Loucy (cell line): ENCODE measurements around the gene DEFB118.

Source experiments
- H2AFZ ChIP-seq: fragments of 200-600 bp; sonication (generic); 2 replicates; pipeline ENCODE4 v1.6.0; 2016; ENCODE audit warnings: antibody characterized with exemption, mild to moderate bottlenecking, low read length, moderate library complexity
- H3F3A ChIP-seq: fragments of 200-600 bp; 2 replicates; pipeline ENCODE4 v1.6.0; 2016; ENCODE audit warnings: antibody characterized with exemption, low read depth, mild to moderate bottlenecking
- H3K27me3 ChIP-seq: fragments of 200-600 bp; sonication (generic); 2 replicates; pipeline ENCODE4 v1.6.1; 2014; ENCODE audit warnings: low read length, mild to moderate bottlenecking; ENCODE audit not compliant: insufficient read depth, poor library complexity, severe bottlenecking
- H3K36me3 ChIP-seq: fragments of 200-600 bp; sonication (generic); 2 replicates; pipeline ENCODE4 v1.6.1; 2016; ENCODE audit warnings: low read length; ENCODE audit not compliant: insufficient read depth
- H3K4me1 ChIP-seq: fragments of 200-600 bp; sonication (generic); 2 replicates; pipeline ENCODE4 v1.5.1; 2014; ENCODE audit warnings: low read length, mild to moderate bottlenecking; ENCODE audit not compliant: insufficient read depth, poor library complexity, severe bottlenecking
- H3K4me2 ChIP-seq: fragments of 200-600 bp; sonication (generic); 2 replicates; pipeline ENCODE4 v1.6.0; 2014; ENCODE audit warnings: antibody characterized with exemption, low read length, low read depth, mild to moderate bottlenecking; ENCODE audit not compliant: poor library complexity, severe bottlenecking
- H3K4me3 ChIP-seq: fragments of 200-600 bp; sonication (generic); 2 replicates; pipeline ENCODE4 v1.5.1; 2014; ENCODE audit warnings: low read length, mild to moderate bottlenecking, mixed read lengths; ENCODE audit not compliant: poor library complexity, severe bottlenecking
- H3K79me2 ChIP-seq: fragments of 200-600 bp; sonication (generic); 2 replicates; pipeline ENCODE4 v1.6.1; 2014; ENCODE audit warnings: low read length; ENCODE audit not compliant: insufficient read depth
- H3K9ac ChIP-seq: fragments of 200-600 bp; sonication (generic); 2 replicates; pipeline ENCODE4 v1.6.0; 2014; ENCODE audit warnings: mild to moderate bottlenecking, low read depth, low read length, moderate library complexity; ENCODE audit not compliant: poor library complexity, severe bottlenecking
- H3K9me2 ChIP-seq: fragments of 200-600 bp; sonication (generic); replicated peaks from 2 replicates; pipeline ENCODE4 v1.6.1; 2016; ENCODE audit warnings: low read depth, low read length, mixed read lengths
- H3K9me3 ChIP-seq: fragments of 200-600 bp; sonication (generic); 2 replicates; pipeline ENCODE4 v1.6.1; 2014; ENCODE audit warnings: mild to moderate bottlenecking, antibody characterized with exemption, low read length, low read depth; ENCODE audit not compliant: insufficient read depth
- H4K20me1 ChIP-seq: fragments of 200-600 bp; sonication (generic); 2 replicates; pipeline ENCODE4 v1.6.0; 2014; ENCODE audit warnings: antibody characterized with exemption, low read length, mild to moderate bottlenecking; ENCODE audit not compliant: insufficient read depth, poor library complexity, severe bottlenecking
- CTCF ChIP-seq: fragments of 200-600 bp; sonication (generic); conservative IDR thresholded peaks from 2 replicates; pipeline ENCODE4 v1.5.1; 2014; ENCODE audit warnings: mild to moderate bottlenecking, antibody characterized with exemption, low read length
- EZH2phosphoT487 ChIP-seq: fragments of 200-600 bp; IDR thresholded peaks from 2 replicates; pipeline ENCODE4 v1.6.1; 2018; ENCODE audit warnings: antibody characterized with exemption, mild to moderate bottlenecking, moderate library complexity, borderline replicate concordance

The DEFB118 gene

GRCh38 chr20:31374346-31374745, 5.9 kb downstream of the DEFB118 start:
- no peaks in the 10 kb centered on the region for H3K79me2 ChIP-seq
- no peak overlapping the region for H2AFZ ChIP-seq
- no peaks in the 10 kb centered on the region for H3K27me3 ChIP-seq
- no peak overlapping the region for H3K9ac ChIP-seq
- H4K20me1 ChIP-seq = no peaks in the 10 kb centered on the region
- TF ChIP-seq EZH2phosphoT487 = no peak
- no peak for TF ChIP-seq CTCF
- H3K9me2 ChIP-seq = no peaks in the 10 kb centered on the region
- H3K4me2 ChIP-seq = no peak overlapping the region
- no peaks in the 10 kb centered on the region for H3K9me3 ChIP-seq
- H3K36me3 ChIP-seq = no peaks in the 10 kb centered on the region
- no peaks in the 10 kb centered on the region for H3K4me1 ChIP-seq
- no peaks in the 10 kb centered on the region for H3F3A ChIP-seq
- H3K4me3 ChIP-seq = no peak overlapping the region

GRCh38 chr20:31390490-31390889, 22.1 kb downstream of the DEFB118 start, which contains the start of gene DEFB119:
TSS of gene DEFB119 (minus strand) at chr20:31390590. CDS start at chr20:31390483, 107 bp downstream.
- Histone ChIP-seq H2AFZ (no peak within 1 kb of the TSS), H3K4me3 (no peak within 1 kb of the TSS), H3F3A (no peaks in the 10 kb centered on the region), H3K9me3 (no peaks in the 10 kb centered on the region), H3K4me1 (no peaks in the 10 kb centered on the region), H3K79me2 (no peaks in the 10 kb centered on the region), H4K20me1 (no peaks in the 10 kb centered on the region), H3K9me2 (no peaks in the 10 kb centered on the region), H3K36me3 (no peaks in the 10 kb centered on the region), H3K4me2 (no peak within 1 kb of the TSS), H3K9ac (no peak within 1 kb of the TSS), H3K27me3 (no peaks in the 10 kb centered on the region)
- TF ChIP-seq CTCF (no peak), EZH2phosphoT487 (no peak)

- no peak for TF ChIP-seq EZH2phosphoT487
- no peak for TF ChIP-seq CTCF
- H2AFZ ChIP-seq = no peak overlapping the region
- H3K9ac ChIP-seq = no peak overlapping the region
- no peak overlapping the region for H3K4me2 ChIP-seq
- no peaks in the 10 kb centered on the region for H3K27me3 ChIP-seq
- no peaks in the 10 kb centered on the region for H3K36me3 ChIP-seq
- H3K9me3 ChIP-seq = no peaks in the 10 kb centered on the region
- no peaks in the 10 kb centered on the region for H3K4me1 ChIP-seq
- no peaks in the 10 kb centered on the region for H3K9me2 ChIP-seq
- no peaks in the 10 kb centered on the region for H3K79me2 ChIP-seq
- H3K4me3 ChIP-seq = no peak overlapping the region
- no peaks in the 10 kb centered on the region for H3F3A ChIP-seq
- H4K20me1 ChIP-seq = no peaks in the 10 kb centered on the region
Measured at GRCh38 chr20:31392836-31393235, 24.4 kb downstream of the DEFB118 start.
